Measurements from ENCODE around the gene METAP2.

Gene METAP2

DNA sequence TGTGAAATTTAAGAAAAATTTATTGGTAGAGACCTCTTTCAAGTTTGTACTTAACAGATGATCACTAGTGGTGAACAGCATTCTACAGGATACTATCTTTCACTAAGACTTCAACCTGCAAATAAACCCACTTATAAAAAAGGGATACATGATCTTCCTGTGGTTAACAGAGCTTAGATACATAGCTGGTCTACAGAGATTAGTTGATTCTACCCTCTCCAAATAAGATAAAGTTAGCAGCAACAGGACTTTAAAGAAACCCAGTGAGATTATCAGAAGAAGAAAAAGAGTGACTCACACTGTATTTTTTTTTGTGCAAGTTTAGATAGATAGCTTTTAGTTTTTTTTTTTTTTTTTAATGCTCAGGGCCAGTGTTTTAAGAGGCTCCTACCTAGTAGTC lies 42.8 kb downstream of the METAP2 start:
- no peak for DNase-seq

- DNase-seq, result no peak
These were observed 43.3 kb downstream of the METAP2 start for GRCh38 chr12:95517246-95517645.

- DNase-seq, result no peak
These were observed 45.0 kb downstream of the METAP2 start for GRCh38 chr12:95518944-95519343.

- DNase-seq, result no peak
These were observed 46.9 kb downstream of the METAP2 start for GRCh38 chr12:95520816-95521215.

DNA sequence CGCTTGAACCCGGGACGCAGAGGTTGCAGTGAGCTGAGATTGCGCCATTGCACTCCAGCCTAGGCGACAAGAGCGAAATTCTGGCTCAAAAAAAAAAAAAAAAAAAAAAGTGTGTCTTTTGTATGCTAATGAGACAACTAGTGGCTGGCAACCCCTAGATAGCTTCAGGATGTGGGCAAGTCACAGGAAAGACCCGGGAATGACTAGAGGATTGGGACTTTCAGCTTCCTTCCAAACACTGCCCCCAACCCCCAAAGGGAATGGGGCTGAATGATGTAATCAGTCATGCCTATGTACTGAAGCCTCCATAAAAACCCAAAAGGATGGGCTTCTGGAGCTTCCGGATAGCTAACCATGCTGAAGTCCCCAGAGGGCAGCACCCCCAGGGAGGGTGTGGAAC lies 48.7 kb downstream of the METAP2 start:
- DNase-seq, result no peak

- DNase-seq, result no peak
These were observed 54.5 kb downstream of the METAP2 start for GRCh38 chr12:95528431-95528830.

DNA sequence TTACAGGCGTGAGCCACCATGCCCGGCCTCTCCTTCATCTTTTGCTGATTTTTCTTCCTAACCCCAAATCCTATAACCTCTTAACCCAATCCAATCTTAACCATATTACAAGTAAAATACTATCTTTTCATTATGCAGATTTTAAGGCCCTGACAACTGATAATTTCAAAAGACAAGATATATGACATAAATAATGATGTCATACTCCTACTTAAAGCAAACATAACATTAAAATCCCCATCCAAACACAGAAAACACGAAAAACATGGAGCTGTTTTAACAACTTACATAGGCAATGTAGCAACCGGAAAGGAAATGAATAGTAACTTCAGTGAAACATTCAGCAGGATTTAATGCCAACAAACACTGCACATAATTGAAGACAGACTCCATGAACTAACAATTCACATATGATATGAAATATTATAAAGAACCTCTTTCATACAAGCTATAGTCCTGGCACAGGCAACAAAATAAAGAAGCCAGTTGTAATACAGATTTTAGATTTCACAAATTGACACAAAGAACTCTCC lies 55.8 kb downstream of the METAP2 start:
- no peak for DNase-seq

GRCh38 chr12:95532851-95533250 lies 58.9 kb downstream of the METAP2 start:
- DNase-seq, result no peak

DNA sequence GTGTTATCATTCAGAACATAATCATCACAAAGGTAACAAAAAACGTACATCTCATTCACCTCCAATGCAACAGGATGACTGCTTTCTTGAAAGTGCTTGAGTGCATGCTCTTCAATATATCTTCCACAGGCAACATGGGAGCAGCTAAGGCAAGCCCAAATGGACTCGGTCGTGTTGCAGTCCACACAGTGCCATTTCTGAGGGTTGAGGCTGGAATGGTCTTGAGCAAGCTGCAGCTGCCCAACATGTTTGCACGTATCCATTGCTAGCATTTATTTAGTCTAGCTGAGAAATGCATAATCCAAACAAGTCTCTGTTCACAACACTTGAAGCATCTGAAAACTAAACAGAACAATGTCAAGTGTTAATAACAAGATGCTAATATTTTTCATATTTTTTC lies 60.0 kb downstream of the METAP2 start:
- DNase-seq, result no peak

GRCh38 chr12:95538006-95538405 lies 64.1 kb downstream of the METAP2 start:
- DNase-seq, result no peak

DNA sequence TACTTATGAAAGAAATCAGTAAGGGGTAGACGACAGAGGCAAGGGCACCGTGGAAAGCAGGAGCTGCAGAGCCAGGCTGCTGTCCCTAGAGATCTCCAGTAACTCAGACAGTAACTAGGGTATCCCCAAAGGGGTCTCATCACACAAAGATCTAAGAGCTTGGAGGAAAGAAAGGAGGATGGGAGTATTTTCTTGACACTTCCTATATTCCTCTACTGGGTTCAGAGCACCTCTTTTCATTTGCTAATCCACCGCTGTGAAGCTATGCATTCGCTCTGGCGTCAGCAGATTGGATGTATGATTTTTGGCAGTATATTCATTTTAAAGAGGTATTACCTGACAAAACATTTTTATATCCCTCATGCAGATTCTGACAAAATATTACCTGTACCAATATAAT lies 64.7 kb downstream of the METAP2 start:
- DNase-seq, result no peak

DNA sequence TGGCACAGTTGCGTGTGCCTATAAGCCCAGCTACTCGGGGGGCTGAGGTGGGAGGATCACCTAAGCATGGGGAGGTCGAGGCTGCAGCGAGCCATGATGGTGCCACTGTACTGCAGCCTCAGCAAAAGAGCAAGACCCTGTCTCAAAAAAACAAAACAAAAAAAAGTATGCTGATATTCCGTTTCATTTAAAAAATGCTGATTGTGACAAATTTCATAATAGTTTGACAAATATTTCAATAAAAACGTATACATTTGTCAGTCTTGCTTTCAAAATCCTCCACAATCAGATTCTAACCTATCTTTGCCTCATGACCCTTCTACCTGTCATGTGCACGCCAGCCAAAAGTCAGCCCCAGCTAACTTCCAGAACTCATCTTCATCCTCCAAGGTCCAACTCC lies 67.5 kb downstream of the METAP2 start:
- DNase-seq, result no peak

- no peak for DNase-seq
These were observed 69.4 kb downstream of the METAP2 start for GRCh38 chr12:95543305-95543704.

- DNase-seq, result no peak
These were observed 70.8 kb downstream of the METAP2 start for GRCh38 chr12:95544756-95545155.

DNA sequence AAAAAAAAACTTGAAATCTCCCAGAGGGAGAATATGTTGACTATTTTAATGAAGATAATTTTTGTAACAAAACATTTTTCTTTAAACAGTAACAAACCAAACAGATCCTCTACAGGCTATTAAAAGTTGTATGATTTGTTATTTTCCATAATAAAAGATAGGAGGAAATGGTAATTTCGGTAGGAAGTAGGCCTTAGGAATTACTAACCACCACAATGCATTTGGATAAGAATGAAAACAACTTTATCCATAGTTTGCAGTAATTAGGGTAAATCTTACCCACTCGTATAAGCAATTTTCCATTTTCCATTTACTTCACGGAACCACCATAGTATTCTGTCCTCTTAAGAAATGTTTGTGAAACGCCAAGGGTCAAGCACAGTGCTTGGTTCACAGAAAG lies 71.4 kb downstream of the METAP2 start:
- no peak for DNase-seq

DNA sequence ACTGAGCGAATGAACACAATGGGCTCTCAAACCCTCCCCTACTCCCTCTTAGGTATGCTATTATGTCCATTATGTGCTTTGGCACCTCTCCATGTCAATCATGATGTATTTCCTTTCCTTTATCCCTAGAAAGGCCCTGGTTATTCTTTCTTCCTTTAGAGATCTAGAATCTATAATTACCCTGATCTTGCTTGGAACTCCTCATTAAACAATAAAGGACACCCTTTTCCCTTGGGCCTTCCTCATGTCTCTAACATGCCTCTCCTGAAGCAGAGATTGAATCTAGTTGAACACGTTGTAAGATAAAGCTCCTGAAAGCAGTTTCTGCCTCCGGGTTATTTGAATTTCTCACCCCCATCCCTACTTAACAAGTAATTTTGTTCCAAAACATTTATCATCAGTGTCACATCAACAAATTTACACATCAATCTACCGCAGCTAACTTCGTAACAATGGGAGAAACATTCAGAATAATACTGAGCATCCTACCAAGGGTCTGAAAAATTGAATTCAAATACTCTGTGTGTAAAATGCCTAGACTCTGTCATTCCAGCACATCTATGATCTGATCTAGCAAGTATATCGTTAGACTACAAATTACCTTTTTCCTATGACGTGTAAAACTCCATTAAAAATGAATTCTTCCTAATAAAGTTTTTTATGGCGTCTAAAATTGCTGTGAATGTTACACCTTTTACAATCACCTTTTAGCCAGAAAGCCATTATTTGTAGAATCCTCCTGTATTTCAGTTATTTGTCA lies 72.0 kb downstream of the METAP2 start:
- no peak for DNase-seq

DNA sequence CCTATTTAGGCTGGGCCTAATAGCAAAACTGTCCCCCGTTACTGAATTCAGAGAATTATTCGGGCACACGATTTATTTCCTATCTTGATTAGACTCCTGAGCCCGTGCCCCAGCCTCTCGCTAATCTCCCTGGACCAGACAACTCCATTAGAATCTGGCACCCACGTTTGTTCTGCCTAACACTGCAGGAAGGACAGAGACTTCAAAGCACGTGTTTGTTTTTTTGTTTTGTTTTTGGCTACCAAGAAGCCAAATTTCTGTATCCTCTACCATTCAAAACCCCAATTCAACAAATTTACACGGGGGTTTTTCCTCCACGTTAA lies 72.5 kb downstream of the METAP2 start:
- no peak for DNase-seq

DNA sequence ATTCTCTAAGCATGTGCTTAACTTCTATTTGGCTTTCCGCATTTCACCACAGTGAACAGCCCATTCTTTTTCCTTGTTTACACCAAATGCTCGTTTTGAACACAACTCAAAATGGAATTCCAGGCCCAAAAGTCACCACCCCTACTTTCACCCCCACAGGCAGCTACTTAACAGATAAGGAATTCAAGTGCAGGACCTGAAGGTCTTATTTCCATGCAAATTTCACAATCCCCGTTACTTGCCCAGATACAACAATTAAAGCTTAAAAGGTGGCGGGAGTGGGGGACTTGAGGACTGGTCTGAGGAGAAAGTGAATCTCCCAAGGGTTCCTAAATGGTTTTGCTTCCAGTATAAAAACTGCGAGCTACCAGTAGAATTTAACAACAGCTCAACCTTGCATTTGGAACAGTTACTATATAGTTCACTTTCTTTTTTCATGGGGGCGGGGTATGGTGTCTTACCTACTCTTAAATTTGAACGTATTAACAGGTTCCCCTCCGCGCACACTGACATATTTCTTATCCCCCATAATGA lies 73.6 kb downstream of the METAP2 start:
- DNase-seq, result peak in 3 of 6 experiments; percentile 25 to 71 (median 63)

- DNase-seq, result peak in 4 of 6 experiments; percentile 25 to 71 (median 60)
These were observed 74.1 kb downstream of the METAP2 start for GRCh38 chr12:95548056-95548538.

GRCh38 chr12:95548539-95549391 lies 74.8 kb downstream of the METAP2 start:
- DNase-seq, result peak; percentile 65 to 85 (median 76)

DNA sequence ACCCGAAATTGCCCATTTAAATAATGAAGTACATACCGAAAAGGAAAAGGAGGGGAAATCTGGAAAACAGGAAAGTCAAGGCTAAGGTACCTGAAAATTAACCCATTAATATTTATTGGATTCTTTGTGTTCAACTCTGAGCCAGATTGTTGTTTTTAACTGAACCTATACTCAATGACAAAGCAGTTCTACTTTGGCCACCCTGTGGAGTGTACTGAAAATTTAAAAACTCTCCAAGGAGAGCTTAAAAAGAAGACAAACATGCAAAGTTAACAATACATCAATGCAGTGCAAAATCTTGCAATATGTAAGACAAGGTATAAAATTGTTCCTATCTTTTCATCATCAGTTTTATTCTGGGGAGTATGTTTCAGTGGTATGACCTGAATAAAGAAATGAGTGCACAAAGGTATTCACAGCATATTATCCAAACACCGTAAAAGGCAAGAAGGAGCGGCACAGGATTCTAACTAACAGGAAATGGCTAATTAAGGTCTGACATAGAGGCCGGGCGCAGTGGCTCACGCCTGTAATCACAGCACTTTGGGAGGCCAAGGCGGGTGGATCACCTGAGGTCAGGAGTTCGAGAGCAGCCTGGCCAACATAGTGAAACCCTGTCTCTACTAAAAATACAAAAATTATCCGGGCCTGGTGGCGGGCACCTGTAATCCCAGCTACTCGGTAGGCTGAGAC lies 75.6 kb downstream of the METAP2 start:
- DNase-seq, result no peak

DNA sequence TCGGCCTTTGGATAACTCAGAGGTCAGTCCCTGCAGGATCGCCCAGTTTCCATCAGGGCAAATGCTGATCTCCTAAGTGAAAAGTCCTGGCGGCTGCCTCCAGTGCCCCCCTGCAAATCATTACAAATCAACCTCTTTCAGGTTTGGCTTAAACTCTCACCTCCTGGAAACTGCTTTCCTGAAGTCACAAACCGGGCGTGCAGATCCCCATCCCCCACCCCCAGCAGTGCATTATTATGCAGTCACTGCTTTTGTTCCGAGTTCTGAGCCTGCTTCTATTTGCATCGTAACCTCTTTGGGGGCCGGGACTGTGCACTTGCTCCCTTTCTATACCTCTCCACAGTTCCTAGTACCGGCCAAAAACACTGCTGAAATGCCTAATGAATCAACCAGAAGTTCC lies 77.4 kb downstream of the METAP2 start, which contains the start of gene USP44:
Gene USP44, minus strand, starts transcription at position 172 of the 400 bp plus-strand sequence. CDS start 17,220 bp downstream, outside the sequence.
- peak in 2 of 6 experiments; percentile 14 for DNase-seq

Measured in stimulated activated naive CD4-positive, alpha-beta T cell (primary cell).